GM12878 (cell line): Measurements from ENCODE around the gene MYO1D. TPM values are rescaled to one million over a fixed set of nuclear protein-coding genes. Genes with fewer than 3 reads are reported as not detected.

ENCODE experiments used
- BACH1 ChIP-seq: fragments of 450-650 bp; IDR thresholded peaks from 2 replicates; pipeline ENCODE4 v1.6.1; 2017; ENCODE audit warnings: mild to moderate bottlenecking, borderline replicate concordance
- BCL11A ChIP-seq: IDR thresholded peaks from 2 replicates; pipeline ENCODE4 v1.6.1; 2011; ENCODE audit warnings: low read depth, low read length
- DPF2 ChIP-seq: fragments of 450-650 bp; IDR thresholded peaks from 2 replicates; pipeline ENCODE4 v1.6.1; 2017; ENCODE audit warnings: mild to moderate bottlenecking
- EP300 ChIP-seq, 2 experiments: fragments of 150-350 bp in 1 of 2; IDR thresholded peaks; 2 replicates each; pipeline ENCODE4 v1.6.1; 2011 to 2012; ENCODE audit warnings: low read depth in 2 of 2, low read length in 2 of 2, borderline replicate concordance in 1 of 2, improper control_type of control experiment in 1 of 2, inconsistent platforms in 1 of 2; ENCODE audit not compliant: control insufficient read depth in 1 of 2
- IKZF1 ChIP-seq: fragments of 450-650 bp; conservative IDR thresholded peaks from 2 replicates; pipeline ENCODE4 v1.6.1; 2017; ENCODE audit warnings: antibody characterized with exemption, mild to moderate bottlenecking
- MXI1 ChIP-seq: fragments of 150-350 bp; IDR thresholded peaks from 2 replicates; pipeline ENCODE4 v1.6.1; 2011; ENCODE audit warnings: low read depth, mild to moderate bottlenecking, inconsistent platforms, low read length, improper control_type of control experiment
- NBN ChIP-seq: fragments of 450-650 bp; IDR thresholded peaks from 2 replicates; pipeline ENCODE4 v1.6.1; 2016
- POLR2AphosphoS5 ChIP-seq: IDR thresholded peaks from 2 replicates; pipeline ENCODE4 v1.6.1; 2011; ENCODE audit warnings: mild to moderate bottlenecking, low read length, inconsistent platforms
- RELA ChIP-seq: fragments of 450-650 bp; IDR thresholded peaks from 2 replicates; pipeline ENCODE4 v1.8.0; 2014; ENCODE audit warnings: borderline replicate concordance; ENCODE audit not compliant: partially characterized antibody
- TAF1 ChIP-seq: IDR thresholded peaks from 2 replicates; pipeline ENCODE4 v1.6.1; 2011; ENCODE audit warnings: mild to moderate bottlenecking, low read depth, low read length, borderline replicate concordance
- WRNIP1 ChIP-seq: IDR thresholded peaks from 2 replicates; pipeline ENCODE4 v1.6.1; 2011; ENCODE audit warnings: low read depth, low read length, improper control_type of control experiment, borderline replicate concordance
- ZBTB11 ChIP-seq: fragments of 450-650 bp; formaldehyde crosslinking; IDR thresholded peaks from 2 replicates; pipeline ENCODE4 v1.5.0; 2022; ENCODE audit warnings: mild to moderate bottlenecking, missing genetic modification characterization
- ZNF384 ChIP-seq: IDR thresholded peaks from 2 replicates; pipeline ENCODE4 v1.6.1; 2012; ENCODE audit warnings: low read depth, mild to moderate bottlenecking, low read length, improper control_type of control experiment, borderline replicate concordance
- polyA plus RNA-seq, 11 experiments: library from polyadenylated mRNA; depleted of rRNA in 4 of 11; unstranded in 6 of 11; stranded (reverse) in 5 of 11; fragments of >200 nt; fragmentation: Nextera tagmentation in 4 of 11; fragmentation: Illumina TruSeq in 1 of 11; extraction: Ambion mirVana in 4 of 11; extraction: Trizol in 1 of 11; gene quantifications; 1 replicate in 1 of 11; 2 replicates in 10 of 11; pipeline versions ENCODE4 v1.2.1 to v1.2.3, GENCODE V29; 2011 to 2016; ENCODE audit warnings: inconsistent platforms in 2 of 11, missing spikeins in 2 of 11, low read depth in 1 of 11
- total RNA-seq, 4 experiments: library from RNA; depleted of rRNA in 3 of 4; stranded (reverse); fragments of >200 nt in 3 of 4; fragmentation: Illumina TruSeq in 1 of 4; extraction: Trizol in 1 of 4; gene quantifications; 2 replicates each; pipeline versions ENCODE4 v1.2.1 to v1.2.3, GENCODE V29; 2013 to 2021

Gene MYO1D
- total and polyA plus RNA-seq, 10 of the 15 experiments (the other 5 are each of a cell fraction or from before 2014, with no cell fraction given), result 1.8 to 37.7 (median 25.4) TPM

GRCh38 chr17:32490101-32490482 lies 386.8 kb downstream of the MYO1D start (continued):
- TF ChIP-seq WRNIP1, result no peak; the same call in 1 of the 2 replicates
- no peak for TF ChIP-seq ZNF384
- peak; percentile 78 for TF ChIP-seq POLR2AphosphoS5
- TF ChIP-seq RELA, result no peak
- peak; percentile 18; the same call in 1 of the 2 replicates for TF ChIP-seq DPF2
- TF ChIP-seq IKZF1, result peak; percentile 60
- TF ChIP-seq BACH1, result no peak
- peak; percentile 48; the same call in 1 of the 2 replicates for TF ChIP-seq MXI1
- TF ChIP-seq BCL11A, result no peak
- peak; percentile 51; the same call in 1 of the 2 replicates for TF ChIP-seq NBN
- TF ChIP-seq EP300 (IDR thresholded peaks at IDR 0.05; ENCODE audit: borderline replicate concordance in 1 of 2, control insufficient read depth in 1 of 2, low read depth in 2 of 2, low read length in 2 of 2), result no peak
- TF ChIP-seq TAF1, result no peak
- TF ChIP-seq ZBTB11 (CRISPR knock-in tag), result no peak
- TF ChIP-seq, all 136 proteins: peak for 17
